Adrenal gland (tissue), 5 donors: Measurements from ENCODE around the gene PTBP1.

ENCODE experiments used
- POLR2A ChIP-seq, 2 donors: fragments of 450-650 bp; IDR thresholded peaks; one replicate each; pipeline ENCODE4 v1.6.1; 2017; ENCODE audit warnings: antibody characterized with exemption in 2 of 2, mild to moderate bottlenecking in 2 of 2, moderate library complexity in 1 of 2
- TF ChIP-seq, protein P1 (sequence below), 6 experiments: fragments of 450-650 bp in 4 of 6; fragments of 200-600 bp in 2 of 6; sonication (generic) in 1 of 6; IDR thresholded peaks; 1 replicate in 5 of 6; 2 replicates in 1 of 6; pipeline versions ENCODE4 v1.5.1 to v1.8.0; 2016 to 2021; ENCODE audit warnings: antibody characterized with exemption in 6 of 6, mild to moderate bottlenecking in 2 of 6, moderate library complexity in 1 of 6
- donor health status: DM: no; HTN: no; CAD: no.

DNA sequence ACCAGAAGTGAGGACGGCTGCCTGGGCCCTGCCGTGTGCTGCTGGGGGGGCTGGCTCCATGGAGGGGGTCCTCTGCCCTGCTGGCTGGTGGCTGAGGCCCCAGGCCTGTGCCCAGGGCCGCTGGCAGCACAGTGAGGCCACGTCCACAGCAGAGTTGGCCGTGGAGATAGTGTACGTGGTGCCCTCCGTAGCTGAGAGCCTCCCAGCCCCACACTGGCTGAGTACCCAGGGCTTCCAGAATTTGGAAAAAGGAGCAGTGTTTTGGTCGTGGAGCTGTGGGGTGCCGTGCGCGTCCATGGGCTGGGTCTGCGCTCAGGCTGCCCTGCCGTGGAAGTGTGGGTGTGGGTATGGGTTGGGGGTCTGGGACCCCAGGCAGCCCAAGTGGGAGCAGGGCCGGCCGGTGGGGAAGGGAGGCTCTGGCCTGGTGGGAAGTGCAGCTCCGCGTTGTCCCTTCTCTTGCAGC, 5.9 kb downstream of the PTBP1 start:
- TF ChIP-seq, protein P1, sequence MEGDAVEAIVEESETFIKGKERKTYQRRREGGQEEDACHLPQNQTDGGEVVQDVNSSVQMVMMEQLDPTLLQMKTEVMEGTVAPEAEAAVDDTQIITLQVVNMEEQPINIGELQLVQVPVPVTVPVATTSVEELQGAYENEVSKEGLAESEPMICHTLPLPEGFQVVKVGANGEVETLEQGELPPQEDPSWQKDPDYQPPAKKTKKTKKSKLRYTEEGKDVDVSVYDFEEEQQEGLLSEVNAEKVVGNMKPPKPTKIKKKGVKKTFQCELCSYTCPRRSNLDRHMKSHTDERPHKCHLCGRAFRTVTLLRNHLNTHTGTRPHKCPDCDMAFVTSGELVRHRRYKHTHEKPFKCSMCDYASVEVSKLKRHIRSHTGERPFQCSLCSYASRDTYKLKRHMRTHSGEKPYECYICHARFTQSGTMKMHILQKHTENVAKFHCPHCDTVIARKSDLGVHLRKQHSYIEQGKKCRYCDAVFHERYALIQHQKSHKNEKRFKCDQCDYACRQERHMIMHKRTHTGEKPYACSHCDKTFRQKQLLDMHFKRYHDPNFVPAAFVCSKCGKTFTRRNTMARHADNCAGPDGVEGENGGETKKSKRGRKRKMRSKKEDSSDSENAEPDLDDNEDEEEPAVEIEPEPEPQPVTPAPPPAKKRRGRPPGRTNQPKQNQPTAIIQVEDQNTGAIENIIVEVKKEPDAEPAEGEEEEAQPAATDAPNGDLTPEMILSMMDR (IDR thresholded peaks at IDR 0.05), result no peak
- TF ChIP-seq POLR2A (IDR thresholded peaks at IDR 0.05), result no peak
